Neural cell (in vitro differentiated cells): ENCODE data around the gene SLC23A1. TPM values are rescaled to one million over a fixed set of nuclear protein-coding genes. Genes with fewer than 3 reads are reported as not detected.

Experiments
- H2AFZ ChIP-seq: fragments of 200-600, 300-800 bp; sonication (generic), shearing (Covaris generic); 2 replicates; pipeline ENCODE4 v1.6.0; 2014; ENCODE audit warnings: low read depth, mild to moderate bottlenecking, antibody characterized with exemption, low read length, moderate library complexity
- H3F3A ChIP-seq: fragments of 200-600 bp; shearing (Covaris generic); 2 replicates; pipeline ENCODE4 v1.6.1; 2016; ENCODE audit warnings: mild to moderate bottlenecking, moderate library complexity, mixed read lengths, antibody characterized with exemption, low read length; ENCODE audit not compliant: insufficient read depth, poor library complexity, severe bottlenecking
- H3K27ac ChIP-seq: fragments of 200-600, 300-800 bp; sonication (generic), shearing (Covaris generic); 2 replicates; pipeline ENCODE4 v1.5.1; 2014; ENCODE audit warnings: mild to moderate bottlenecking, low read length, moderate library complexity
- H3K27me3 ChIP-seq: fragments of 300-800, 200-600 bp; sonication (generic), shearing (Covaris generic); 2 replicates; pipeline ENCODE4 v1.6.0; 2014; ENCODE audit warnings: mild to moderate bottlenecking, low read depth, low read length, moderate library complexity; ENCODE audit not compliant: insufficient read depth
- H3K36me3 ChIP-seq: fragments of 300-800, 200-600 bp; sonication (generic), shearing (Covaris generic); 2 replicates; pipeline ENCODE4 v1.5.1; 2014; ENCODE audit warnings: mild to moderate bottlenecking, antibody characterized with exemption, low read length, moderate library complexity; ENCODE audit not compliant: insufficient read depth
- H3K4me2 ChIP-seq: fragments of 300-800, 200-600 bp; sonication (generic), shearing (Covaris generic); 2 replicates; pipeline ENCODE4 v1.6.0; 2014; ENCODE audit warnings: mild to moderate bottlenecking, low read length
- H3K4me3 ChIP-seq: fragments of 300-800, 200-600 bp; sonication (generic), shearing (Covaris generic); 2 replicates; pipeline ENCODE4 v1.5.1; 2014; ENCODE audit warnings: mild to moderate bottlenecking, low read length, moderate library complexity
- H3K79me2 ChIP-seq: fragments of 200-600 bp; shearing (Covaris generic); replicated peaks from 2 replicates; pipeline ENCODE4 v1.6.0; 2014; ENCODE audit warnings: mild to moderate bottlenecking, low read length, moderate library complexity; ENCODE audit not compliant: insufficient read depth
- H3K9ac ChIP-seq: fragments of 300-800, 200-600 bp; sonication (generic), shearing (Covaris generic); 2 replicates; pipeline ENCODE4 v1.6.1; 2016; ENCODE audit warnings: mild to moderate bottlenecking, low read length, mixed read lengths
- H3K9me2 ChIP-seq: fragments of 200-600 bp; shearing (Covaris generic); 2 replicates; pipeline ENCODE4 v1.6.1; 2016; ENCODE audit warnings: mild to moderate bottlenecking, low read length, mixed read lengths; ENCODE audit not compliant: insufficient read depth
- H3K9me3 ChIP-seq: fragments of 200-600, 300-800 bp; sonication (generic), shearing (Covaris generic); 2 replicates; pipeline ENCODE4 v1.6.1; 2016; ENCODE audit warnings: mild to moderate bottlenecking, mixed run types, low read length, moderate library complexity, mixed read lengths
- H4K20me1 ChIP-seq: fragments of 200-600 bp; shearing (Covaris generic); 2 replicates; pipeline ENCODE4 v1.6.1; 2016; ENCODE audit warnings: mild to moderate bottlenecking, mixed run types; ENCODE audit not compliant: insufficient read depth
- EP300 ChIP-seq: fragments of 450-650 bp; conservative IDR thresholded peaks from 2 replicates; pipeline ENCODE4 v1.6.1; 2014; ENCODE audit warnings: antibody characterized with exemption, mild to moderate bottlenecking, moderate library complexity; ENCODE audit not compliant: poor library complexity, severe bottlenecking
- EZH2 ChIP-seq: fragments of 200-600, 300-800 bp; shearing (Covaris generic), sonication (generic); IDR thresholded peaks from 2 replicates; pipeline ENCODE4 v1.6.1; 2014; ENCODE audit warnings: antibody characterized with exemption, low read length, borderline replicate concordance, mild to moderate bottlenecking; ENCODE audit not compliant: insufficient read depth, poor library complexity, severe bottlenecking
- MXI1 ChIP-seq: fragments of 450-650 bp; conservative IDR thresholded peaks from 2 replicates; pipeline ENCODE4 v1.6.1; 2014; ENCODE audit warnings: antibody characterized with exemption, mild to moderate bottlenecking; ENCODE audit not compliant: poor library complexity, severe bottlenecking
- POLR2AphosphoS5 ChIP-seq: IDR thresholded peaks from 2 replicates; pipeline ENCODE4 v1.6.1; 2012
- RAD21 ChIP-seq: fragments of 450-650 bp; conservative IDR thresholded peaks from 2 replicates; pipeline ENCODE4 v1.6.1; 2014; ENCODE audit warnings: antibody characterized with exemption, mild to moderate bottlenecking, moderate library complexity
- SMC3 ChIP-seq: fragments of 450-650 bp; conservative IDR thresholded peaks from 2 replicates; pipeline ENCODE4 v1.6.1; 2014; ENCODE audit warnings: antibody characterized with exemption, mild to moderate bottlenecking, moderate library complexity; ENCODE audit not compliant: poor library complexity
- TAF1 ChIP-seq: IDR thresholded peaks from 2 replicates; pipeline ENCODE4 v1.6.1; 2012; ENCODE audit warnings: low read depth
- polyA plus RNA-seq: library from polyadenylated mRNA; depleted of rRNA; stranded (reverse); fragments of >200 nt; gene quantifications from 2 replicates; pipeline ENCODE4 v1.2.3, GENCODE V29; 2014
- TF ChIP-seq, protein P1 (sequence below): IDR thresholded peaks from 2 replicates; pipeline ENCODE4 v1.6.1; 2012; ENCODE audit warnings: borderline replicate concordance
- TF ChIP-seq, protein P2 (sequence below): fragments of 450-650 bp; IDR thresholded peaks from 2 replicates; pipeline ENCODE4 v1.5.1; 2014; ENCODE audit warnings: antibody characterized with exemption, mild to moderate bottlenecking, moderate library complexity; ENCODE audit not compliant: poor library complexity, severe bottlenecking

Gene SLC23A1
- polyA plus RNA-seq, 1 donor from 2014 or later: not detected

- Histone ChIP-seq H3K79me2 (peaks cover 28% of the 10 kb centered on the region), H3K27me3 (no peaks in the 10 kb centered on the region), H3K4me3 (no peak overlapping the region), H3K4me2 (no peak overlapping the region), H3K9me2 (no peaks in the 10 kb centered on the region), H3K9ac (no peak overlapping the region), H3F3A (peaks cover 5% of the 10 kb centered on the region), H4K20me1 (peaks cover 15% of the 10 kb centered on the region), H3K36me3 (no peaks in the 10 kb centered on the region), H3K9me3 (no peaks in the 10 kb centered on the region), H3K27ac (no peak overlapping the region), H2AFZ (no peak overlapping the region)
- TF ChIP-seq, protein P1, sequence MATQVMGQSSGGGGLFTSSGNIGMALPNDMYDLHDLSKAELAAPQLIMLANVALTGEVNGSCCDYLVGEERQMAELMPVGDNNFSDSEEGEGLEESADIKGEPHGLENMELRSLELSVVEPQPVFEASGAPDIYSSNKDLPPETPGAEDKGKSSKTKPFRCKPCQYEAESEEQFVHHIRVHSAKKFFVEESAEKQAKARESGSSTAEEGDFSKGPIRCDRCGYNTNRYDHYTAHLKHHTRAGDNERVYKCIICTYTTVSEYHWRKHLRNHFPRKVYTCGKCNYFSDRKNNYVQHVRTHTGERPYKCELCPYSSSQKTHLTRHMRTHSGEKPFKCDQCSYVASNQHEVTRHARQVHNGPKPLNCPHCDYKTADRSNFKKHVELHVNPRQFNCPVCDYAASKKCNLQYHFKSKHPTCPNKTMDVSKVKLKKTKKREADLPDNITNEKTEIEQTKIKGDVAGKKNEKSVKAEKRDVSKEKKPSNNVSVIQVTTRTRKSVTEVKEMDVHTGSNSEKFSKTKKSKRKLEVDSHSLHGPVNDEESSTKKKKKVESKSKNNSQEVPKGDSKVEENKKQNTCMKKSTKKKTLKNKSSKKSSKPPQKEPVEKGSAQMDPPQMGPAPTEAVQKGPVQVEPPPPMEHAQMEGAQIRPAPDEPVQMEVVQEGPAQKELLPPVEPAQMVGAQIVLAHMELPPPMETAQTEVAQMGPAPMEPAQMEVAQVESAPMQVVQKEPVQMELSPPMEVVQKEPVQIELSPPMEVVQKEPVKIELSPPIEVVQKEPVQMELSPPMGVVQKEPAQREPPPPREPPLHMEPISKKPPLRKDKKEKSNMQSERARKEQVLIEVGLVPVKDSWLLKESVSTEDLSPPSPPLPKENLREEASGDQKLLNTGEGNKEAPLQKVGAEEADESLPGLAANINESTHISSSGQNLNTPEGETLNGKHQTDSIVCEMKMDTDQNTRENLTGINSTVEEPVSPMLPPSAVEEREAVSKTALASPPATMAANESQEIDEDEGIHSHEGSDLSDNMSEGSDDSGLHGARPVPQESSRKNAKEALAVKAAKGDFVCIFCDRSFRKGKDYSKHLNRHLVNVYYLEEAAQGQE: no peak
- TF ChIP-seq SMC3: no peak
- no peak for TF ChIP-seq EZH2
- no peak for TF ChIP-seq EP300
- TF ChIP-seq RAD21: no peak
These were observed 43.0 kb downstream of the SLC23A1 start for GRCh38 chr5:139340051-139340450.

- H4K20me1 ChIP-seq: no peaks in the 10 kb centered on the region
- H3K4me2 ChIP-seq: no peak overlapping the region
- H3K27me3 ChIP-seq: no peaks in the 10 kb centered on the region
- H3K36me3 ChIP-seq: no peaks in the 10 kb centered on the region
- H3K9me2 ChIP-seq: no peaks in the 10 kb centered on the region
- peaks cover 3% of the 10 kb centered on the region for H3K79me2 ChIP-seq
- no peaks in the 10 kb centered on the region for H3K9me3 ChIP-seq
- H2AFZ ChIP-seq: no peak overlapping the region
- H3F3A ChIP-seq: peaks cover 5% of the 10 kb centered on the region
- H3K4me3 ChIP-seq: no peak overlapping the region
- TF ChIP-seq RAD21 (no peak), POLR2AphosphoS5 (no peak), EP300 (no peak), TAF1 (no peak), MXI1 (no peak), EZH2 (no peak), SMC3 (no peak)
- TF ChIP-seq, protein P2, sequence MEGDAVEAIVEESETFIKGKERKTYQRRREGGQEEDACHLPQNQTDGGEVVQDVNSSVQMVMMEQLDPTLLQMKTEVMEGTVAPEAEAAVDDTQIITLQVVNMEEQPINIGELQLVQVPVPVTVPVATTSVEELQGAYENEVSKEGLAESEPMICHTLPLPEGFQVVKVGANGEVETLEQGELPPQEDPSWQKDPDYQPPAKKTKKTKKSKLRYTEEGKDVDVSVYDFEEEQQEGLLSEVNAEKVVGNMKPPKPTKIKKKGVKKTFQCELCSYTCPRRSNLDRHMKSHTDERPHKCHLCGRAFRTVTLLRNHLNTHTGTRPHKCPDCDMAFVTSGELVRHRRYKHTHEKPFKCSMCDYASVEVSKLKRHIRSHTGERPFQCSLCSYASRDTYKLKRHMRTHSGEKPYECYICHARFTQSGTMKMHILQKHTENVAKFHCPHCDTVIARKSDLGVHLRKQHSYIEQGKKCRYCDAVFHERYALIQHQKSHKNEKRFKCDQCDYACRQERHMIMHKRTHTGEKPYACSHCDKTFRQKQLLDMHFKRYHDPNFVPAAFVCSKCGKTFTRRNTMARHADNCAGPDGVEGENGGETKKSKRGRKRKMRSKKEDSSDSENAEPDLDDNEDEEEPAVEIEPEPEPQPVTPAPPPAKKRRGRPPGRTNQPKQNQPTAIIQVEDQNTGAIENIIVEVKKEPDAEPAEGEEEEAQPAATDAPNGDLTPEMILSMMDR: no peak
- TF ChIP-seq, protein P1: no peak
- H3K27ac ChIP-seq: no peak overlapping the region
- no peak overlapping the region for H3K9ac ChIP-seq
These were observed 47.3 kb downstream of the SLC23A1 start for GRCh38 chr5:139335811-139336210.

Other genes with a start within 250 kb of the SLC23A1 start
- gene SIL1, start 184.9 kb downstream of the SLC23A1 start, polyA plus RNA-seq: 4.7 and 72.2 TPM in 2 replicates
- 920 and 1,016 TPM in 2 replicates for gene MATR3, start 89.6 kb downstream of the SLC23A1 start, polyA plus RNA-seq
- 181 and 201 TPM in 2 replicates for gene PAIP2, start 41.4 kb downstream of the SLC23A1 start, polyA plus RNA-seq
- not detected in 2 replicates for gene MZB1, start 6.6 kb upstream of the SLC23A1 start, polyA plus RNA-seq
- gene PROB1, start 11.8 kb upstream of the SLC23A1 start, polyA plus RNA-seq: 0.74 and 1.2 TPM in 2 replicates
- gene SPATA24, start 20.8 kb upstream of the SLC23A1 start, polyA plus RNA-seq: 2.3 and 6.7 TPM in 2 replicates
- gene DNAJC18, start 56.2 kb upstream of the SLC23A1 start, polyA plus RNA-seq: 40.2 and 44.4 TPM in 2 replicates
- gene ECSCR, start 79.4 kb upstream of the SLC23A1 start, polyA plus RNA-seq: not detected in 2 replicates
- gene SMIM33, start 87.7 kb upstream of the SLC23A1 start, polyA plus RNA-seq: not detected in 2 replicates
- gene STING1, start 99.5 kb upstream of the SLC23A1 start, polyA plus RNA-seq: 0.12 TPM in 1 of 2 replicates, not detected in the other
- 110 and 118 TPM in 2 replicates for gene UBE2D2, start 178.0 kb upstream of the SLC23A1 start, polyA plus RNA-seq